Skin of body (tissue), 3 donors: ENCODE measurements around the gene IL2RG. TPM values are rescaled to one million over a fixed set of nuclear protein-coding genes. Genes with fewer than 3 reads are reported as not detected.
A peak's percentile ranks its signal among the peaks of the same experiment; 100 is the strongest.

Experiments used
- DNase-seq: peaks from one replicate; lab custom pipeline; 2025; lab: John Stamatoyannopoulos, UW
- small RNA-seq: library from RNA; depleted of rRNA; stranded (forward); fragments of <200 nt; gene quantifications from one replicate; pipeline ENCODE3, GENCODE V24; 2014; ENCODE audit warnings: low replicate concordance
- total RNA-seq: library from RNA; depleted of rRNA; stranded (reverse); fragments of >200 nt; gene quantifications from one replicate; pipeline ENCODE4 v1.2.3, GENCODE V29; 2014

IL2RG gene
- total RNA-seq, 1 donor from 2014 or later: 2.6 TPM

GRCh38 chrX:71068044-71068918 is 43.1 kb downstream of the IL2RG start, which contains the start of gene SNX12:
SNX12 (minus strand) TSS chrX:71068334; CDS start chrX:71068306, 28 bp downstream.
- peak; percentile 86 for DNase-seq

- no peak for DNase-seq
Measured at GRCh38 chrX:71067712-71068043, 43.7 kb downstream of the IL2RG start.

DNA sequence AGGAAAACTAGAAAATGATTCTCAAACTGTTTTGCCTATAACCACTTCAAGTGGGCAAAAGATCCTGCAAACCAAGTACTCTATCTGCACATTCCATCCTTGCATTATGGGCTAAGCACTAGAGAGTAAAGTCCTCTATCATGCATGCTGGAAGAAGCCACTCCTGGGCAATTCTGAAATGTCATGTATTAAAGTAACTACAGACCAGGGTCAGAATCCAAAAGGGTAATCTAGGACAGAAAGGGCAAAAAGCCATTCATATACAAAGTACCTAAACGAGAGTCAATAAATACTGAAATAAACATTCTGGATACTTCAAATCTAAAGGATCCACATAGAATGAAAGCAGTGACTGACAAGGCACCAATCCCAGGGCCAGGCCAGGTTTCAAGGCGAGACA is 44.3 kb downstream of the IL2RG start:
- DNase-seq: no peak

GRCh38 chrX:71060127-71060526 is 51.2 kb downstream of the IL2RG start:
- no peak for DNase-seq

- DNase-seq: no peak
Measured at GRCh38 chrX:71057848-71058530, 53.4 kb downstream of the IL2RG start.

Small RNA genes within 50 kb of the gene (small RNA-seq; reads per million reads assigned to genes)
- gene CXorf65: not detected

Other genes with a start within 250 kb of the IL2RG start
- not detected for gene TEX11, start 202.9 kb downstream of the IL2RG start, total RNA-seq
- 0.30 TPM for gene SLC7A3, start 180.5 kb downstream of the IL2RG start, total RNA-seq
- 31.2 TPM for gene SNX12, start 43.2 kb downstream of the IL2RG start, total RNA-seq
- gene FOXO4, start 15.7 kb downstream of the IL2RG start, total RNA-seq: 9.9 TPM
- not detected for gene CXorf65, start 4.8 kb downstream of the IL2RG start, total RNA-seq
- gene MED12, start 7.0 kb upstream of the IL2RG start, total RNA-seq: 36.4 TPM
- 1.4 TPM for gene NLGN3, start 33.3 kb upstream of the IL2RG start, total RNA-seq
- gene GJB1, start 111.6 kb upstream of the IL2RG start, total RNA-seq: 0.30 TPM
- 14.6 TPM for gene ZMYM3, start 142.6 kb upstream of the IL2RG start, total RNA-seq
- gene NONO, start 172.1 kb upstream of the IL2RG start, total RNA-seq: 258 TPM
- 10.9 TPM for gene ITGB1BP2, start 190.2 kb upstream of the IL2RG start, total RNA-seq